HepG2 (cell line): ENCODE measurements around the gene POLR2M.

Experiments used
- CTCF ChIP-seq: sonication (generic); formaldehyde crosslinking; IDR thresholded peaks from 2 replicates; pipeline ENCODE4 v1.5.0; 2020; ENCODE audit warnings: mild to moderate bottlenecking, missing genetic modification reagents, moderate library complexity
- FOXM1 ChIP-seq: sonication (generic); formaldehyde crosslinking; IDR thresholded peaks from 2 replicates; pipeline ENCODE4 v1.5.0; 2020; ENCODE audit warnings: missing genetic modification reagents
- IKZF1 ChIP-seq: fragments of 450-650 bp; IDR thresholded peaks from 2 replicates; pipeline ENCODE4 v1.7.1; 2016
- KMT2A ChIP-seq: sonication (generic); formaldehyde crosslinking; IDR thresholded peaks from 2 replicates; pipeline ENCODE4 v1.4.0; 2020; ENCODE audit warnings: missing genetic modification reagents
- LBX2 ChIP-seq: sonication (generic); formaldehyde crosslinking; IDR thresholded peaks from 2 replicates; pipeline ENCODE4 v1.5.0; 2020; ENCODE audit warnings: missing genetic modification reagents, mild to moderate bottlenecking, borderline replicate concordance
- MNT ChIP-seq: fragments of 450-650 bp; IDR thresholded peaks from 2 replicates; pipeline ENCODE4 v1.6.1; 2016
- PITX1 ChIP-seq: sonication (generic); formaldehyde crosslinking; IDR thresholded peaks from 2 replicates; pipeline ENCODE4 v1.5.1; 2020; ENCODE audit warnings: mild to moderate bottlenecking, missing genetic modification reagents
- RAD51 ChIP-seq: fragments of 450-650 bp; IDR thresholded peaks from 2 replicates; pipeline ENCODE4 v1.6.1; 2016; ENCODE audit warnings: borderline replicate concordance
- ZNF510 ChIP-seq: sonication (generic); formaldehyde crosslinking; IDR thresholded peaks from 2 replicates; pipeline ENCODE4 v1.4.0; 2020; ENCODE audit warnings: low read depth, mild to moderate bottlenecking, missing genetic modification reagents
- ZNF597 ChIP-seq: sonication (generic); formaldehyde crosslinking; IDR thresholded peaks from 2 replicates; pipeline ENCODE4 v1.5.0; 2020; ENCODE audit warnings: missing genetic modification reagents

GRCh38 chr15:57692709-57693108 lies 13.8 kb upstream of the POLR2M start:
- TF ChIP-seq PITX1 (no peak), FOXM1 (CRISPR knock-in tag) (no peak), CTCF (no peak), RAD51 (no peak), ZNF510 (CRISPR knock-in tag) (no peak), KMT2A (CRISPR knock-in tag) (no peak), IKZF1 (no peak), MNT (no peak), ZNF597 (CRISPR knock-in tag) (no peak), LBX2 (CRISPR knock-in tag) (no peak)
